Activated CD8-positive, alpha-beta memory T cell treated with anti-CD3 and anti-CD28 coated beads for 1 hour (primary cell): ENCODE data around the gene SETD1B.
A peak's percentile ranks its signal among the peaks of the same experiment; 100 is the strongest.
"Not testable (repeated sequence)": the region's sequence is repeated elsewhere in the genome, so short reads cannot be mapped to it uniquely, and the experiment has no call there.

Experiments used
- DNase-seq, 2 donors: peaks; one replicate each; pipeline ENCODE4 v3.0.0-alpha.2; 2020; ENCODE audit warnings: low read depth in 1 of 2; ENCODE audit errors: extremely low read depth in 1 of 2

Gene SETD1B

DNA sequence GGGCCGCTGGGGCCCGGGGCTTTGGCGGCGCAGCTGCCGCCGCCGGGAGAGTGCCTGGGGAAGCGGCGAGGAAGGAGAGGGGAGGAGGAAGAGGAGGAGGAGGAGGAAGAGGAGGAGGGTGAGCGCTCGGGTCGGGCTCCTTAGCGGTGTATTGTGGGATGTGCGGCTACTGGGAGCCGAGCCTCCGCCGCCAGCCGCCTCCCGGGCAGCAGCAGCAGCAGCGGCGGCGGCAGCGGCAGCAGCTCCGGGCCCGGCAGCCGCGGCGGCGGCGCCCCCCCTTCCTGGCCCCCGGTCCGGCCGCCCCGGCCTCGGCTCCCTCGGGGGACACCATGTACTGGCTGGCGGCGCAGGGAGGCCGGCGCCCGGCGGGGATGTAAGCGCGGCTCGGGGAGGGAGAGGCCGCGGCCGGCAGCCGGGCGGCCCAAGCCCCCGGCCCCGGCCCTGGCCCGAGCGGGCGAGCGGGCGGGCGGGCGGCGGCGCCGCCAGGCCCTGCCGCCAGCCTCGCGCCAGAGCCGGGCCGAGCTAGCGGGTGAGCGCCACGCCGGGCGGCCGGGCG, at the start of gene SETD1B:
SETD1B (plus strand) TSS at position 149 of the 556 bp plus-strand sequence. CDS start 729 bp downstream, outside the sequence.
- DNase-seq, result no peak

DNA sequence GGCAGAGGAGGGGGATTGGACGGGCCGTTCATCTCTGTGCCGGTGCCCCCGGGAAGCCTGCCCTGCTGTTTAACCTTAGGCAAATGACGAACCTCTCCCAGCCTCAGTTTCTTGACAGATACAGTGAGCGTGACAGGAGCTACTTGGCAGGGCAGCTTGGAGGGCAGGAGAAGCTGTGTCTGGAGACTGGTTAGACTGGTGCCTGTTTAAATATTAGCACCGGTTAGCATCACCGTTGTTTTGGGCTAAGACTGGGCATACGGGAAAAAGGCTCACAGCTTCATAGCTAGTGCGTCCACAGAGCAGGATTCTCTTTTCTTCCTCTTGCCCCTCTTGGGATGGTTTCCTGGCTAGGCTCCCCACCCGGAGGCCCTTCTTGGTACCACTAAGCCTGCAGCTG, 49.0 kb upstream of the SETD1B start:
- DNase-seq, result no peak

DNA sequence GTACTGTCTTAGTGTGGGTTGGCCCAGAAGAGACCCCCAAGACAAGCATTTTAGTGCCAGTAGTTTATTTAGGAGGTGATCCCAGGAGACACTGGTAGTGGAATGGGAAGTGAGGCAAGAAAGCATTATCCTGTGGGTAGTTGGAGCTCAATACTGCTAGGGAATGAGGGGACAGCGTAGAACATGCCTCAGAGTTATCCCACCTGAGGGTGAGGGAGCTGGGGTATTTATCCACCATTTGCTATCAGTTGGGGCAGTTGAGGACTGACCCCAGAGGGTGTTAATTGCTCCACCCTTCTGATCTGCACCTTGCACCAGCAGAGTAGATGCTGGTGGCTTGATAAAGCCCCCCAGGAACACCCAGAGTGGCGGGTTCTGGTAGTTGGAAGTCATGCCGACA, 48.2 kb upstream of the SETD1B start:
- DNase-seq, result no peak

DNA sequence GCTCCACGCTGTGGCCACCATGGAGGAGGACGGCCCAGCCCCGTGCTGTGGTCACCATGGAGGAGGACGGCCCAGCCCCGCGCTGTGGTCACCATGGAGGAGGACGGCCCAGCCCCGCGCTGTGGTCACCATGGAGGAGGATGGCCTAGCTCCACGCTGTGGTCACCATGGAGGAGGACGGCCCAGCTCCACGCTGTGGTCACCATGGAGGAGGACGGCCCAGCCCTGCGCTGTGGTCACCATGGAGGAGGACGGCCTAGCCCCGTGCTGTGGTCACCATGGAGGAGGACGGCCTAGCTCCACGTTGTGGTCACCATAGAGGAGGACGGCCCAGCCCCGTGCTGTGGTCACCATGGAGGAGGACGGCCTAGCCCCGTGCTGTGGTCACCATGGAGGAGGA, 45.3 kb upstream of the SETD1B start:
- DNase-seq, result not testable (repeated sequence)

DNA sequence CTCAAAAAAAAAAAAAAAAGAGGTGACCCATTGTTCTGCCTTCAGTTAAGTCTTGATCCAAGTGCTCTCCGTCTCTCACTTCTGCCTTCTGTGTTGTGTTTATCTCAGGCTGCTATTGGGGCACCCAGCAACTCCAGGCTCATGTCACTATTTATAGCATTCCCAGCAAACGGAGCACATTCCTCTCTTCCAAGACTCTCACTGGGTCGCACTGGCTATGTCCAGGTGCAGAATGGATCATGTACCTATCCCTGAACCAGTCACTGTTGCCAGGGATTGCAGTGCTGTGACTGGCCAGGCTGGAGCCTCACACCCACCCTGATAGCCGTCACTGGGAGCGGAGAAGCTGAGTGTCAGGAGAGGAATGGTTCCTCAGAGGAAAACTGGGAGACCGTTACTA, 41.5 kb upstream of the SETD1B start:
- DNase-seq, result no peak

DNA sequence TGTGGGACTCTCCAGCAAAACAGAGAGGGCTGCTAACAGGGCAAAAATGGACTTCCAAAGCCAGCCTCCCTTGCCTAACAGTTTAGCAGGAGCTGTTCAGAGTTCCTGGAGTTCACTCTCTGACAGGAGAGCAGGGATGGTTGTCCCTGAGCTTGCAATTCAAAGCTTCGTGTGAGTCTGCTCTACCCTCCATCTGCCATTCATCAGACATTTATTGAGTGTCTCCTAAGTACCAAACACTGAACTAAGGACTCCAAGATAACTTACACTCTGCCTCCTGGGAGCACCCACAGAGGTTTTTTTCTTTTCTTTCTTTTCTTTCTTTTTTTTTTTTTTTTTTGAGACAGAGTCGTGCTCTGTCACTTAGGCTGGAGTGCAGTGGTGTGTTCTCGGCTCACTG, 39.0 kb upstream of the SETD1B start:
- no peak for DNase-seq

DNA sequence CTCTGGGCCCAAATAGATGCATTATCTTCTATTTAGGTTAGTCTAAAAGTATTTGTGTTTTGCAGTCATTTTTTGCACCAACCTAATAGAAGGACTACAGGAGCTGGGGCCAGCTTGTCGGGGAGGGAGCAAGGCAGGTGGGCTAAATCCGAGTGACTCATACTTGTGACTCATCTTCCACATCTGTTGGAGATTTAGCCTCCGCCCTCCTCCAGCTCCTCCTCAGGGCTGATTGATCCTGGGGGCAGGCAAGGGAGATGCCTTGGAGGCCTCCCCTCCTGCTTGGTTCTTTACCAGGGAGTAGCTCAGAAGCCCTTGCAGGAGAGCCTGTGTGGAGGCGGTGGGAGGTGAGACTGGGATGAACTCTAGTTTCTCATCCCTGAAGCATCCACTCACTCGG, 38.2 kb upstream of the SETD1B start:
- no peak for DNase-seq

DNA sequence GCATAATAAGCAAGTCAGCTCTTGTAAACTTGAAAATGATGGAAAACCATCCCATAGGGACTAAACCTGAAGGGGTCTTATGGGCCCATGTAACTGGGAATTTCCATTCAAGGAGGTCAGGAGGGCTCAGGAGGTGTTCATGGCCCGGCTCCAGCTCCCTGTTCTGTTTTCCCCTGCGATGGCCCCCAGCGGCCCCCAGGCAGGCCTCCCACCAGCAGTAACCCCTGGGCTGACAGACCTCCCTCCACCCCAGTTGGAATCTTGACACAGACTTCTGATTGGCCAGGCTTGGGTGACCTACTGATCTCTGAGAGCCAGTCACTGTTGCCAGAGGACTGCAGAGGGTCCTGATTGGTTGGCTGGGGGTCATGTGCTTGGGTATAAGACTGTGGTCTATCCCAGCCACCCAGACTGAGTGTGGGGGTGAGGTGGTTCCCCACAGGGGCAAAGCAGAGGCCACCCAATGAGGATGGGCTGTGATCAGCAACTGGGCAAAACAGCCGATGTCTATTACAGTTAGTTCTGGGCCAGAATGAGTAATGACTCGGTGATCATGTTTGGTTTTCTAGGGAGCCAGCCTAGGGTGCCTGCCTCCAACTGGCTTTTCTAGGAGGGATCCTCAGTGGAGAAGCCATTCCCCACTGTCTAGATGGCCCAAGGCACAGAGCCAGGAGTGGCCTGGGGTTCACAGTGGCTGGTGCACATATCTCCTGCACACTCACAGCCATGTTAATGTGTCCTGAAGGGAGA, 37.3 kb upstream of the SETD1B start:
- no peak for DNase-seq

DNA sequence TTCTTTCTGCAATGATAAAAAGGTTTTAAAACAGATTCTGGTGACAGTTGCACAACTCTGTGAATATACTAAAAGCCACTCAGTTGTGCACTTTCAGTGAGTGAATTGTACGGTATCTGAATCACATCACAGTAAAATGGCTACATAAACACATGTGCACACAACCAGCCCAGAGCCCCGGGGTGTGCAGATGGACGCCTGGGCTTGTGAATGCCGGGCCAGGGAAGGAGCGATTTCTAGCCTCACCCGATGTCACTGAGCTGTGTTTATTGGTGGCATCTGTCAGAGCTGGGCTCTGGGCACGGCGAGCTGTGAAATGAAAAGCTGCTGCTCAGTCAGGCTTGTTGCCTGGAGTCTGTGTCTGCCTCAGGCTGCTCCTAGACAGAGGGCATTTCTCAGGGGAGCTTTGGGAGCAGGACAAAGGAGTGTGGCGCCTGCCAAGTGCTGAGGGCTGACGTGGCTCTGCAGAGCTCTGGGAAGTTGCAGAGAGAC, 36.2 kb upstream of the SETD1B start:
- DNase-seq, result no peak

DNA sequence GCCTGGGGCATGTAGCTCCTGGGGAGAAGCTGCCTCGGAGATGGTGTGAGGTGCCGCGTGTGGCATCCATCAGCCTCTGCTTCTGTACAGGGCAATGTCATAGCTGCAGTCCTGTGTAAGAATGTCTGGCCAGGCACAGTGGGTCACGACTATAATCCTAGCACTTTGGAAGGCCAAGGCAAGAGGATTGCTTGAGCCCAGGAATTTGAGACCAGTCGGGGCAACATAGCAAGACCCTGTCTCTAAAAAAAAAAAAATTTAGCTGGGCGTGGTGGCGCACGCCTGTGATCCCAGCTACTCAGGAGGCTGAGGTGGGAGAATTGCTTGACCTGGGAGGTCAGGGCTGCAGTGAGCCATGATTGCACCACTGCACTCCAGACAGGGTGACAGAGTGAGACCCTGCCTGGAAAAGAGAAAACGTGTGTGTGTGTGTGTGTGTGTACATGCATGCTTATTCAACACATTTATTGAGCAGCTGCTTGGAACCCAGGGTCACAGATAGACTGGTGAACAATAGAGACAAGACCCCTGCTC, 34.4 kb upstream of the SETD1B start:
- DNase-seq, result no peak

DNA sequence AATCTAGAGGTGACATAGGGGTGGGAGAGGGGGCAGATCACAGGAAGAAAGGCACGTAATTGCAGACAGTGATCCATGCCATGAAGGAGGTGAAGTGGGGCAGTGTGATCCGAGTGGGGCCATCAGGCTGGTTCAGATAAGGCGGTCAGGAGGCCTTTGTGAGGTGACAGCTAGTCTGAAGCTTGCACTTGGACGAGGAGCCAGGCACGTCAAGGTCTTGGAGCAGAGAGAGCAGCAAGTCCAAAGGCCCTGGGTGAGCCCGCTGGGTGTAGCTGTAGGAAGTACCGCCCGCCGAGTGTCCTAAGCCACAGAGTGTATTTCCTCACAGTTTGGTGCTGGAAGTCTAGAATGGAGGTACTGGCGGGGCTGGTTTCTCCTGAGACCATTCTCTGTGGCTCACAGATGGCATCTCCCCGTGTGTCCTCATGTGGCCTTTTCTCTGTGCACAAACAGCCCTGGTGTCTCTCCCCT, 33.9 kb upstream of the SETD1B start:
- no peak for DNase-seq

DNA sequence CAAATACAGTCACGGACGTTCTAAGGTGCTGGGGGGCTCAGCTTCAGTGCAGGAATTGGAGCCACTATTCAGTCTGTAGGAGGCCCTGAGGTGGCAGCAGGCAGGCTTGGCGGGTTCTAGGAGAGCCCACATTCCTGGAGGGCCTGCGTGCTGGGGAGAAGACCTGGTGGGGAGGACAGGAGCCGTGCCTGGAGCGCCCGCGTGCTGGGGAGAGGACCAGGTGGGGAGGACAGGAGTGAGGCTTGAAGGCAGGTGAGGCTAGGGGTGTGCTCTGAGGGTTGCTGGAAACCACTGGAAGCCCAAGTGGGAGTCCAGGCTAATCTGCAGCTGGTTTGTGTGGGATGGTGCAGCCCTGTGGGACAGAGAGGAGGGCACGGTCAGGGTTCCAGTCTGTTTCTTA, 33.4 kb upstream of the SETD1B start:
- no peak for DNase-seq

DNA sequence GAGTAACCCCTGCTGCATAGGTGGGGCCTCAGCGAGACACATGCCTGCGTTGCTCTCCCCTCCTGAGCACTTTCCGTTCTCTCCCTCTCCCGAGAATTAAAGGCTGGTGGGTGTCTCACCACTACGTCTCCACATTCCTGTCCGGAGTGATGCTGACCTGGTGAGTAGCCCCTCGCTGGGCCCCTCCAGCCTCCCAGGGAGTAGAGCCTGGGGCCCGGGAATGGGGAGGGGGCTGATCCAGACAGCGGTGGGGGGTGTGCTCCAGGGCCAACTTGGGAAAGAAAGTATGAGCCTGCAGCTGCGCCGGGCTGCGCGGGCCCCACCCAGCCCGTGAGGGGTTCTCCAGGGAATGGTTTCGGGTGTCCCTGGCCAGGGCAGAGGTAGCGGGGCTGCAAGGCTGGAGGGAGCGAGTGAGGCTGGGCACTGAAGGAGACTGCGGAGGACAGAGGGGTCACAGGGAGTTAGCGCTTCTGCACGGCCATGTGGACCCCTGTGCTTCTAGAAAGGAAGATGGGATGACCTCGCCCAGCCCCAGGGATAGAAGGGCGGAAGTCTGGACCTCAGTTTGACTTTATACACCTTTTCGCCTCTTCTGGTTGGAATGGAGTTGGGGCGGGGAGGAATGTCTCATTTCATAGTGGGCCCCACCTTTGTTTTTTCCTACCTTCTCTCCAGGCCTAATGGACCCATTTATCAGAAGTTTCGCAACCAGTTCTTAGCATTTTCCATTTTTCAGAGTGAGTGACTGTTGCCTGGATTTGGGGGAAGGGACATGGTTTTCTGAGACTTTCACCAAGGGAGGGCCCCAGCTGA, 32.8 kb upstream of the SETD1B start:
- DNase-seq, result no peak

DNA sequence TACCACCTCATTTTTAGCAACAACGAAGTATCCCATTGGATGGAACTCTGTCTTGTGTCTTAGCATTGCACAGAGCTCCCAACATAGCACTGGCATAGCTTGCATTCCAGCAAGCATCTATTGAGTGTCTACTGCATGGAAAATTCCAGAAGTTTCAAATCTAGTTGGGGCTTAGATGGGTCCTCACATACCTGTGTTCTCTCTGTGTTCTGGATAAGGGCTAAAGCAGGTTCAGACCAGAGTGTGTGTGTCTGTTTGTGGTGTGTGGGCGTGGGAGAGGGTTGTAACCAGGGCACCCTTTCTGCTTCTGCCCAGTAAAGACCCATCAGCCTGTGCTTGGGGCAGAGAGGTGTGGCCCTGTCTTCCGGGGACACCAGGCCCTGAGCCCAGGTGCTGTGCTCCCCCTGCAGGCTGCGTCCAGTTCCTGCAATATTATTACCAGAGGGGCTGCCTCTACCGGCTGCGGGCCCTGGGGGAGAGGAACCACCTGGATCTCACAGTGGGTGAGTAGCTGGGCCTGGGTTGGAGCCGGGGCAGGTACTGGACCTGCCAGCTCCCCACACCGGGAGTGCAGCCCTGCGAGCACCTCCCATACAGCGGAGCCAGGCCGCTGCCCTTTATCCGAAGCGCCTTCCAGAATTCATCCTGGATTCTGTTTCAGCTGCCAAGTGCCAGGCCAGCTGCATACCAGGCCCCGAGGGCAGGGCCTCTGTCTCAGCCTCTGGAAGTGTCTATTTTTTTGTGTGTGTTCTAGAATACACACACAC, 30.6 kb upstream of the SETD1B start:
- peak in 1 of 2 donors; percentile 66 for DNase-seq

DNA sequence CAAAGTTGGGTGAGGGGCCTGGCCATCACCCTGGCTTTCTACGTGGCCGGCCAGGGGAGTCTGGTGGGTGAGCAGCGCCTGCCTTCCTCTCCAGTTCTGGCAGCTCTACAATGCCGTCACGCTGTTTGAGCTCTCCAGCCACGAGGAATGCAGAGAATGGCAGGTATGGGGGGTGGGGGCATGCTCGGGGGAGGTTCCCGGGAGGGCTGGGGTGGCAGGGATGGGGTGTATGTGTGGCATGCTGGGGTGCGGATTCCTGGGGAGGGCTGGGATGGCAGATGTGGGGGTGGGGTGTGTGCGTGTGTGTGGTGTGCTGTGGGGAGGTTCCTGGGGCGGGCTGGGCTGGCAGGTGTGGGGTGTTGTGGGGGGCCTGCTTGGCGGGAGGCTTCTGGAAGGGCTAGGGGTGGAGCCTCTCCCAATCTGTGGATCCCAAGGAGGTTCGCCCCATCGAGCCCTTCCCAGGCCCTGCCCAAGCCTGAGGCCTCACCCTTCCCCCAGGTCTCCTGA, 28.8 kb upstream of the SETD1B start:
- DNase-seq, result no peak

DNA sequence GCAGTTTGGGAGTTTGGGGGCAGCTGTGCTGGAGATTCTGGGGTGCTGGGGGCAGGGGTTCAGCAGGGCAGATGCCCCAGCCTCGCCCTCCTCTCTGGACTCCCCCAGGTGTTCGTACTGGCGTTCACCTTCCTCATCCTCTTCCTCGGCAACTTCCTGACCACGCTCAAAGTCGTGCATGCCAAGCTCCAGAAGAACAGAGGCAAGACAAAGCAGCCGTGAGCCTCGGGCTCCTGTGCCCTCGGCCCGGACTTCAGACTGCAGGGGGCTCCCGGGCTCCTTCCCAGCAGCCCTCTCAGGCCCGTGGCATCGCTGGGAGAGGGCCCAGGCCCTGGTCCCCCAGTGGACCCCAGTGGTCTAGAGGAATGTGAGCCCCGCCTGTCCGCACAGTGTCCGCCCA, 28.3 kb upstream of the SETD1B start:
- DNase-seq, result no peak

DNA sequence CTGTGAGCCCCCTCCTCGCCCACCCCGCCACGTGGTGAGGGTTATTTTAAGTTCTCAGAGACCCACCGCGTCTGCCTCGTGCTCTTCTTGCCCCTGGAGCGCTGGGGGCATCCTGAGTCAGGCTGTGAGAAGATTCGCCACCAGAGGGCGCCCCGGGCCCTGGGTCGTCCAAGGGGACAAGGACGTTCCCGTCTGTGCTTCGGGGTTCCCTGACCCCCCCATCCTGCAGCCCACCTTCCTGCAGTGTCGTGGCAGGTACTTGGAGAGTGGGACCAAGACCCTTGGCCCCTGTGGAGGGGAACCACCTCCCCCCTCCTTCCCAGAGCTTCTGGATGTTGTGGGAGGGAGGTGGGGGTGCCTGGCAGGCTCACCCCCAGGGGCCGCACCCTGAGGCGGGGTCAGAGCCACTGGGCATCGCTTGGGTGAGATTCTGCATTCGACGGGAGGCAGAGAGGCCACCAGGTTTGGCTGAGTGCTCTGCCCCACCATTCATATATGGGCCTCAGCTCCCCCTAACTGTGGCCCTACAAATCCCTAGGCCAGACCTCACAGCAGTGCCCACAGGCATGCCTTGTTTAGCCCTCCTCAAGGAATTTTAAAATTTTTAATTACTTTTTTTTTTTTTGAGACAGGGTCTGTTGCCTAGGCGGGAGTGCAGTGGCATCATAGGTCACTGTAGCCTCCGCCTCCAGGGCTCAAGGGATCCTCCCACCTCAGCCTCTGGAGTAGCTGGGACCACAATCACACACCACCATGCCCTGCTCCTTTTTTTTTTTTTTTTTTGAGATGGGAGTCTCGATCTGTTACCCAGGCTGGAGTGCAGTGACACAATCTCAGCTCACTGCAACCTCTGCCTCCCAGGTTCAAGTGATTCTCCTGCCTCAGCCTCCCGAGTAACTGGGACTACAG, 27.4 kb upstream of the SETD1B start:
- DNase-seq, result peak; percentile 83 to 94

DNA sequence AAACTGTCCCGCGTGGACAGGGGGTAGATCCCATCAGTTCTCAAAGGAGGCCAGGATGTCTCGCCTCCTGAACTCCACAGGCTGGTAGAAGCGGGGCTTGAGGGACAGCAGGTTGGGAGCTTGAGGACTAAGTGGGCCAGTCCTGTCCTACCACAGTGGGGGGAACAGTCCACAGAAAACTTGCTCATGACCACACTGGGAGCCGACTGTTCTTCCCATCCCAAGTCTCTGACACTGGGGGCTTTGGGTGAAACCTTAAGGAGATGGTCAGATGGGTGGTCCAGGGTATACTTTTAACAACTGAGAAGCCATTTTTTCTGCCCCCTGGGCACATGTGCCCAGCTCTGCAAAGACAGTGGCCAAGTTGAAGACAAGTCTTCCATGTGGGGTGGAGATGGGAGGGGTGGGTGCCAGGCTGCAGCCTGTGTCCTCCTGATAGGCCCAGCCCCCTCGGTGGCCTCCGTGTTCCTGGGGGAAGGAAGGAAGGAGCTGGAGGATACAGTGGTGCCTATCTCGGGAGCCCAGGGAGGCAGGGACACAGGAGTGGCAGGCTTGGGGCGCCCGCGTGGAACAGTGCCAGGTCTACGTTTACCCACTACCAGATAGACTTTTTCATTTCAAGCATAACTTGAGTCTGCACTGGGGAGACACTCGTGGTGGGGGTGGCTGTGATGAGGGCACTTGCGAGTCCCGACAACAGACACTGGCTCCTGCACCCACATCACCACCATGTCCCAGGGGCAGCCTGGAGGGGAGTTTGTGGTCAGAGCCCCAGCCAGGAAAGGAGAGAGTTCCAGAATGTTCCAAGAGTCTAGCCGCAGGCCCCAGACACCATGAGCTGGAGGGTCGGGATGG, 25.0 kb upstream of the SETD1B start:
- no peak for DNase-seq
